A549 (cell line): ENCODE data around the gene TPSG1. TPM values are rescaled to one million over a fixed set of nuclear protein-coding genes. Genes with fewer than 3 reads are reported as not detected.
"Not testable (repeated sequence)": the region's sequence is repeated elsewhere in the genome, so short reads cannot be mapped to it uniquely, and the experiment has no call there.

Source experiments
- ATAC-seq, 2 experiments: fragments of 200-7000 bp in 1 of 2; fragments of >200 bp in 1 of 2; cut with Nextera tagmentation in 1 of 2; cut with Tn5 transposase in 1 of 2; 3 replicates each; pipeline versions ENCODE4 v1.8.0 to v1.9.1; 2018 to 2020; ENCODE audit warnings: mild to moderate bottlenecking in 1 of 2, moderate library complexity in 1 of 2
- CTCF ChIA-PET: fragments of 300-600 bp; sonication (Branson Sonifier 250); formaldehyde crosslinking; extraction: SDS; loops from one replicate; lab custom pipeline; 2021; ENCODE audit warnings: antibody characterized with exemption, inconsistent platforms; lab: Yijun Ruan, JAX
- POLR2A ChIA-PET: fragments of 350-600 bp; formaldehyde crosslinking; extraction: SDS; loops from one replicate; lab custom pipeline; 2021; ENCODE audit warnings: antibody characterized with exemption, inconsistent platforms; lab: Yijun Ruan, JAX
- DNase-seq, 2 experiments: peaks; one replicate each; pipeline versions ENCODE4 v3.0.0 to v3.0.0-alpha.2; 2011 to 2016; ENCODE audit warnings: low read depth in 1 of 2, low spot score in 1 of 2
- FAIRE-seq: peaks from 2 replicates; lab custom pipeline; 2011; peaks lifted over from hg19 to GRCh38; lab: Jason Lieb, UNC
- H3K27ac ChIP-seq, 2 experiments: fragments of >200 bp; sonication (Bioruptor Twin); formaldehyde crosslinking; 3 replicates each; pipeline ENCODE4 v1.5.1; 2016 to 2017
- H3K4me1 ChIP-seq: fragments of >200 bp; sonication (Bioruptor Twin); formaldehyde crosslinking; 3 replicates; pipeline ENCODE4 v1.6.1; 2016
- H3K4me2 ChIP-seq: fragments of >200 bp; sonication (Bioruptor Twin); formaldehyde crosslinking; 3 replicates; pipeline ENCODE4 v1.6.1; 2016
- H3K4me3 ChIP-seq: fragments of >200 bp; sonication (Bioruptor Twin); formaldehyde crosslinking; 3 replicates; pipeline ENCODE4 v1.5.1; 2016
- H3K9me3 ChIP-seq: fragments of >200 bp; sonication (Bioruptor Twin); formaldehyde crosslinking; 3 replicates; pipeline ENCODE4 v1.6.1; 2016
- CHD2 ChIP-seq: fragments of 150-350 bp; IDR thresholded peaks from 2 replicates; pipeline ENCODE4 v1.6.1; 2014; ENCODE audit warnings: low read length; ENCODE audit not compliant: partially characterized antibody
- MAFK ChIP-seq: fragments of 450-650 bp; IDR thresholded peaks from 2 replicates; pipeline ENCODE4 v1.6.1; 2014; ENCODE audit not compliant: partially characterized antibody
- RFX5 ChIP-seq: fragments of 450-650 bp; IDR thresholded peaks from 2 replicates; pipeline ENCODE4 v1.7.1; 2014; ENCODE audit warnings: antibody characterized with exemption, mild to moderate bottlenecking, moderate library complexity
- SMC3 ChIP-seq: fragments of >200 bp; sonication (Bioruptor Twin); formaldehyde crosslinking; IDR thresholded peaks from 3 replicates; pipeline ENCODE4 v1.6.1; 2018; ENCODE audit warnings: inconsistent platforms
- ZC3H11A ChIP-seq: fragments of 450-650 bp; IDR thresholded peaks from 2 replicates; pipeline ENCODE4 v1.6.1; 2014; ENCODE audit warnings: antibody characterized with exemption, mild to moderate bottlenecking
- WGBS: methylation state at CpG from one replicate; pipeline ENCODE4 v1.1.6; 2017; ENCODE audit errors: missing lambda C conversion rate; 5-methylcytosine and 5-hydroxymethylcytosine counted together
- polyA plus RNA-seq, 4 experiments: library from polyadenylated mRNA; depleted of rRNA in 3 of 4; stranded (reverse); fragments of >200 nt; fragmentation: RNase III in 1 of 4; extraction: RNeasy Plus Mini Kit Qiagen cat#74134 plus additional on column Dnase treatment in 1 of 4; gene quantifications; 2 replicates in 3 of 4; 3 replicates in 1 of 4; pipeline ENCODE4 v1.2.3, GENCODE V29; 2011 to 2017
- TF ChIP-seq, protein P1 (sequence below): fragments of 250-450 bp; sonication (Bioruptor Pico); IDR thresholded peaks from 2 replicates; pipeline ENCODE4 v1.5.0; 2021; ENCODE audit warnings: mild to moderate bottlenecking, moderate library complexity, borderline replicate concordance

Gene TPSG1
- polyA plus RNA-seq, 2 of the 4 experiments (the other 2 are of a cell fraction), result not detected

DNA sequence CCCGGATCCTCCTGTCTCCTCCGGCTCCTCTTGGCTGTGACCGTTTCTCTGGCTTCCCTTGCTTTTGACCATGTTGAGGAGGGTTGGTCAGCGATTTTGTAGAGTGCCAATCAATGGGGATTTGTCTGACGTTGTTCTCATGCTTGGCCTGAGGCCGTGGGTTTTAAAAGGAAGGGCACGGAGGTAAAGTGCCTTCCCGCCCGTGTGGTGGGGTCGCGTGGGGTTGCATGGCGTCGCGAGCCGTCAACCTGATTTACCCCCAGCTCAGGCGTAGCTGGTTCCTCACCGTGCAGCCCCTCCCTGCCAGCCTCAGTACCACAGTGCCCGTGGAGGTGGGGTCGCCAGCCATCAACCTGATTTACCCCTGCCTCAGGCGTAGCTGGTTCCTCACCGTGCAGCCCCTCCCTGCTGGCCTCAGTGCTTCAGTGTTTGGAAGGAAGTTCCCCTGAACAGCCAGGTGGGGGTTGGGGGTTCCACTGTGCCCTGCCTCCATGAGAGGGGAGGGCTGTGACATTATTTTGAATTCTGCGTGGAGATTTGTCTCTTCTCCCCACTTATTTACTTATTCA, 20.5 kb upstream of the TPSG1 start:
- WGBS, result 74% methylated on average over 22 of the region's 22 CpGs
- ChIA-PET CTCF (interaction anchor here (1.0 to 3.3 kb wide), 3 partner anchors 51 to 189 kb away, joined by 3 to 19 read pairs (median 4); no protein-coding TSS in a partner anchor), POLR2A (no interaction called here)

GRCh38 chr16:1244881-1245280, 19.8 kb upstream of the TPSG1 start:
- ChIA-PET POLR2A (no interaction called here), CTCF (interaction anchor here (0.5 to 3.3 kb wide), 4 partner anchors 51 to 300 kb away, joined by 3 to 19 read pairs (median 4); no protein-coding TSS in a partner anchor)
- DNase-seq (no peak), ATAC-seq (no peak), FAIRE-seq (no peak)
- Histone ChIP-seq H3K9me3 (no peaks in the 10 kb centered on the region), H3K4me2 (no peak overlapping the region), H3K27ac (0 out of 6 replicates have a peak overlapping the region, but pooled peaks of 1 of the 2 experiments have one; percentile 39), H3K4me3 (no peak overlapping the region), H3K4me1 (no peaks in the 10 kb centered on the region)
- 70% methylated on average over 8 of the region's 12 CpGs for WGBS
- TF ChIP-seq RFX5 (no peak), MAFK (peak; percentile 25)

More for the DNA sequence above, 20.5 kb upstream of the TPSG1 start:
- no peak for TF ChIP-seq CHD2
- TF ChIP-seq, protein P1, sequence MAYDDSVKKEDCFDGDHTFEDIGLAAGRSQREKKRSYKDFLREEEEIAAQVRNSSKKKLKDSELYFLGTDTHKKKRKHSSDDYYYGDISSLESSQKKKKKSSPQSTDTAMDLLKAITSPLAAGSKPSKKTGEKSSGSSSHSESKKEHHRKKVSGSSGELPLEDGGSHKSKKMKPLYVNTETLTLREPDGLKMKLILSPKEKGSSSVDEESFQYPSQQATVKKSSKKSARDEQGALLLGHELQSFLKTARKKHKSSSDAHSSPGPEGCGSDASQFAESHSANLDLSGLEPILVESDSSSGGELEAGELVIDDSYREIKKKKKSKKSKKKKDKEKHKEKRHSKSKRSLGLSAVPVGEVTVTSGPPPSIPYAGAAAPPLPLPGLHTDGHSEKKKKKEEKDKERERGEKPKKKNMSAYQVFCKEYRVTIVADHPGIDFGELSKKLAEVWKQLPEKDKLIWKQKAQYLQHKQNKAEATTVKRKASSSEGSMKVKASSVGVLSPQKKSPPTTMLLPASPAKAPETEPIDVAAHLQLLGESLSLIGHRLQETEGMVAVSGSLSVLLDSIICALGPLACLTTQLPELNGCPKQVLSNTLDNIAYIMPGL (CRISPR knock-in tag), result no peak
- TF ChIP-seq SMC3, result no peak
- no peak for TF ChIP-seq ZC3H11A
- FAIRE-seq (no peak), DNase-seq (no peak), ATAC-seq (no peak)
- Histone ChIP-seq H3K4me3 (no peak overlapping the region), H3K4me1 (no peaks in the 10 kb centered on the region), H3K27ac (no peak overlapping the region), H3K9me3 (no peaks in the 10 kb centered on the region), H3K4me2 (no peak overlapping the region)

GRCh38 chr16:1243907-1244850, 19.1 kb upstream of the TPSG1 start:
- H3K9me3 ChIP-seq, DNase-seq, H3K4me2 ChIP-seq, POLR2A ChIA-PET, H3K27ac ChIP-seq, ATAC-seq, H3K4me3 ChIP-seq, FAIRE-seq, H3K4me1 ChIP-seq: not testable (repeated sequence)
- CTCF ChIA-PET, result interaction anchor here (0.5 to 1.3 kb wide), 2 partner anchors 57 to 299 kb away, joined by 4 read pairs; no protein-coding TSS in a partner anchor
- 87% methylated on average over 18 of the region's 32 CpGs for WGBS

- CTCF ChIA-PET, result not testable (repeated sequence)
Measured at GRCh38 chr16:1243363-1243762, 18.3 kb upstream of the TPSG1 start.

GRCh38 chr16:1241081-1241480, 16.0 kb upstream of the TPSG1 start:
- H3K4me2 ChIP-seq, FAIRE-seq, H3K4me3 ChIP-seq, H3K27ac ChIP-seq, H3K4me1 ChIP-seq, POLR2A ChIA-PET, CTCF ChIA-PET, DNase-seq, H3K9me3 ChIP-seq: not testable (repeated sequence)
- peak in 1 of 2 experiments; percentile 16; a peak in 3 of 6 replicates for ATAC-seq
- no CpG with 5 or more reads among the region's 15 CpGs for whole genome bisulfite sequencing

More at GRCh38 chr16:1243363-1243762, 18.3 kb upstream of the TPSG1 start:
- H3K9me3 ChIP-seq, DNase-seq, H3K27ac ChIP-seq, POLR2A ChIA-PET, H3K4me2 ChIP-seq, ATAC-seq, H3K4me1 ChIP-seq, H3K4me3 ChIP-seq: not testable (repeated sequence)
- 71% methylated on average over 7 of the region's 11 CpGs for WGBS
- peak; percentile 59 for FAIRE-seq

GRCh38 chr16:1240436-1240835, 15.4 kb upstream of the TPSG1 start, which contains the start of gene TPSAB1:
TPSAB1 (plus strand) TSS chr16:1240705; CDS start chr16:1240939, 234 bp downstream.
- H3K4me1 ChIP-seq, H3K4me2 ChIP-seq, H3K4me3 ChIP-seq, CTCF ChIA-PET, POLR2A ChIA-PET, H3K27ac ChIP-seq, FAIRE-seq, H3K9me3 ChIP-seq, DNase-seq: not testable (repeated sequence)
- 100% methylated on average over 2 of the region's 12 CpGs for WGBS
- peak in 1 of 2 experiments; percentile 4; a peak in 2 of 6 replicates for ATAC-seq

DNA sequence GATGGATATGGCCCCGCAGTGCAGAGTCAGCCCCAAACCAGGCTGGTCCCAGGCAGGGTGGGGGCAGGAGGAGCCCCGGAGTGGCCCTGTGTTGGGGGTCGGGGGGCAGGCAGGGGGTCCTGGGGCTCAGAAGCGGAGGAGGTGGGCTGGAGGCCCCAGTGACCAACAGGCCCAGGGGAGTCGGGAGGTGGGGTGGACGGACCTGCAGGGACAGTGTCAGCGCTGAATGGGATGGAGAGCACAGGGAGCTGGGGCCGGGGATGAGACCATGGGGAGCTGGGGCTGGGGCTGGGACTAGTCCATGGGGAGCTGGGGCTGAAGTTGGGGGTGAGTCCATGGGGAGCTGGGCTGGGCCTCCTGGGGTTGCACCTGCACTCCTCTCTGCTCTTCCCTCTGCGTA, 14.5 kb upstream of the TPSG1 start:
- CTCF ChIA-PET, H3K4me1 ChIP-seq, H3K27ac ChIP-seq, DNase-seq, ATAC-seq, H3K4me3 ChIP-seq, H3K9me3 ChIP-seq, H3K4me2 ChIP-seq, POLR2A ChIA-PET, FAIRE-seq: not testable (repeated sequence)
- WGBS, result 83% methylated on average over 1 of the region's 9 CpGs

GRCh38 chr16:1238909-1239308, 13.8 kb upstream of the TPSG1 start:
- H3K4me3 ChIP-seq, H3K4me1 ChIP-seq, H3K9me3 ChIP-seq, H3K4me2 ChIP-seq, H3K27ac ChIP-seq, FAIRE-seq, DNase-seq, POLR2A ChIA-PET: not testable (repeated sequence)
- 90% methylated on average over 10 of the region's 23 CpGs for WGBS
- CTCF ChIA-PET, result interaction anchor here (0.6 to 1.2 kb wide), 4 partner anchors 30 to 182 kb away, joined by 3 to 4 read pairs (median 4); no protein-coding TSS in a partner anchor
- peak; percentile 30 to 46; a peak in 3 of 6 replicates for ATAC-seq
